GM19452 (cell line): ENCODE data around the gene PYDC1.
"Not testable (repeated sequence)": the region's sequence is repeated elsewhere in the genome, so short reads cannot be mapped to it uniquely, and the experiment has no call there.

Source experiments
- ATAC-seq: cut with Tn5 transposase; IDR thresholded peaks from one replicate; pipeline ENCODE4 v1.9.1; 2021; ENCODE audit not compliant: unreplicated experiment

PYDC1 gene

DNA sequence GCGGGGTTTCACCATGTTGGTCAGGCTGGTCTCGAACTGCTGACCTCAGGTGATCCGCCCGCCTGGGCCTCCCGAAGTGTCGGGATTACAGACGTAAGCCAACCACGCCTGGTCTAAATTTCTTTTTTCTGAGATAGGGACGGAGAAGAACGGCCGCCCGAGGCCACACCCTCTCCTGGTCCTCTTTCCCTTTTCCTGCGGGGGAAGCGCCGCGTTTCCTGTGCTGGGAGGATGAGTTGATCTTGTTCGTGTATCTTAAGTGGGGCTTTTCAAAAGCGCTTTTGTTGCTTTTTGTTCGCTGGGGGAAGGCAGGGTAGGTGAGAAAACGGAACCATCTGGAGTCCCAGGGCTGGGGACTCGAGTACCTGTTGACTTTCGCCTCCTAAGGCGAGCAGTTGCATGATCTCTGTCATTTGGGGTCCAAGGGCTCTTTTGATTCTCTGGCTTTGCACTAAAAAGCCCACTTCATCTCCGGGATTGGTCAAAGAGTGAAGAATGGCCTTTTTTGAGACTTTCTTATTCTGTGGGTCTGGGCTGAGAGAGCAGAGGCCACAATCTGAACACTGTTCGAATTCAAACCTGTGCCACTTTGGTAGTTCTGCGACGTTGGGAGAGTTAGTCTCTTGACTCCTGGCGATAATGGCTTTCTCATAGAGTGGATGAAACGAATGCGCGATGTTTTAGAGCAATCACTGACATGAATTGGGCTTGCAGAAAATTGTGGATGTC, 35.7 kb downstream of the PYDC1 start:
- no peak for ATAC-seq

DNA sequence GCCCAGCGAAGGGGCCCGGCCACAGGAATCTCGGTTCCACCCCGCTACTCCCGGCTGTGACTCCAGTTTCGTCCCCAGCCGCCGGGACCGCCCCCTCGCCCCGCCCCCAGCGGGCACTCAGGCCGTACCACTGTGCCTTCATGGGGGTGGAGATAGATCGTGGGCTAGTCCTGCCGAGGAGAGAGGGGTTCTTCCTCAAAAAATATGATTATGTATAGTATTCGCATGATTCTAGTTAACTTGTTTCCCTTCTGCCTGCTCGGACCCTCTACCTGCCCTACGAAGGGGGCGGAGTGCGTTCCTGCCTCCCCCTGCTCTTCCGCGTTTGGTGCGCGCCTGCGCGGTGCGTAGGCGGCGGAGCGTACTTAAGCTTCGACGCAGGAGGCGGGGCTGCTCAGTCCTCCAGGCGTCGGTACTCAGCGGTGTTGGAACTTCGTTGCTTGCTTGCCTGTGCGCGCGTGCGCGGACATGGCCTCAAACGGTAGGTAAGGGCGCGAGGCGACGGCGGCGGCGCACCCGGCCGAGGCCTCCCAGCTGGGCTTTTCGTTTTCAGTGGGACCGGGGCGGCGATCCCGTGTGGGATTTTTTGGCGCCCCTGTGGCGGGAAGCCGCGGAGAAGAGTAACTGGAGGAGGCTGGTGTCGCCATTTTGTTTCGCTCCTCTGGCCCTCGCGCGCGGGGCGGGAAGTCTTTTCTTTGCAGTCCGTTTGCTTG, 37.0 kb downstream of the PYDC1 start, which contains the start of gene FUS:
TSS of gene FUS (plus strand) at position 393 of the 713 bp plus-strand sequence. CDS start at position 469, 76 bp downstream.
- ATAC-seq = peak; percentile 51

DNA sequence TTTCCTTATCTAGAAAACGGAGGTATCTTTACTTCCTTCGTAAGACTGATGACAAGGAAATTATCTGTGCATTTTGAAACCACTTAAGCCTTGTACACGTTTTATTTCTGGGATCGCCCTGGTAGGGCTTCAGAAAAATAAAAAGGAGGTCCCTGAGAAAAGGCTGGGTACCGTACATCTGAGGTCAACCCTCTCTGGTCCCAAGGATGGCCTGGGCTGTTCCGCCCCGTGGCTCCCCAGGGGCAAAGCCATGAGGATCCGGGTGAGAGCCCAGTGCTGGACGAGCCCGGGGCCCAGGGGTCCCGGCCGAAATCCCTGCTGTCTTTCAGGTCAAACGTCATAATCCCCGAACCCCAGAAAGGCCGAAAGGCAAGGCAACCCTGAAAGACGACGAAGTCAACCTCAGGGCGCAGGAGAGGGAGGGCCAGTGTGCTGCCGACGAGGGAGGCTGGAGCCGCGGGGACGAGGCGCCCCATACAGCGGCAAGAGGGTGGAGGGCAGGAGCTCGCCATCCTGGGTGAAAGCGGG, 37.7 kb downstream of the PYDC1 start:
- peak; percentile 3 for ATAC-seq

DNA sequence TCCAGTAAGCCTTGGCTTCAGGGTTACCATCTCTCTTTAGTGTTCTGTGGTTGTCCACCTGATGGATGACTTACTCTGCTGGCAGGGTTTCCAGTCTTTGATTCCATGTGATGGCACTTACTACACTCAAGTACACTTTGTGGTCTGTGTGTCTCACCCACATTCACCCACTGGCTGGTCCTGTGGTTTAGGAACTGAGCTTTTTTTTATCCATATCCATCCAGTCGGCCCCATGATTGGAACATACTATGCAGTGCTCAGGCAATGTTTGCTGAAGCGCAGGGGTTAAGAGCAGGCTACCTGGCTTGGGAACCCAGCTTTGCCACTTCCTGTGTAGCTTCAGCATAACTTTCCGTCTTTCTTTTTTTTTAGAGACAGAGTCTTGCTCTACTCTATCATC, 39.8 kb downstream of the PYDC1 start:
- ATAC-seq = no peak

DNA sequence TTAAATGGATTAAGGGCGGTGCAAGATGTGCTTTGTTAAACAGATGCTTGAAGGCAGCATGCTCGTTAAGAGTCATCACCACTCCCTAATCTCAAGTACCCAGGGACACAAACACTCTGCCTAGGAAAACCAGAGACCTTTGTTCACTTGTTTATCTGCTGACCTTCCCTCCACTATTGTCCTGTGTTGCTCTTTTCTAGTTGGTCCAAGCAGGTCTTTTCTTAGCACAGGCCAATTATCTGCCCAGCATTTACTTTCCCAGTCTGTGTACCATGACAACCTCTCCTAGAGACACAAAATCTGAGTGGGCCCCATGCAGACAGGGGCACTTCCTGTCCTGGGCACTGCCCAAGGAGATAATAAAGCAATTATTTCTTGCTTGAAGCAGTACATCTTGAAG, 46.9 kb downstream of the PYDC1 start:
- not testable (repeated sequence) for ATAC-seq

DNA sequence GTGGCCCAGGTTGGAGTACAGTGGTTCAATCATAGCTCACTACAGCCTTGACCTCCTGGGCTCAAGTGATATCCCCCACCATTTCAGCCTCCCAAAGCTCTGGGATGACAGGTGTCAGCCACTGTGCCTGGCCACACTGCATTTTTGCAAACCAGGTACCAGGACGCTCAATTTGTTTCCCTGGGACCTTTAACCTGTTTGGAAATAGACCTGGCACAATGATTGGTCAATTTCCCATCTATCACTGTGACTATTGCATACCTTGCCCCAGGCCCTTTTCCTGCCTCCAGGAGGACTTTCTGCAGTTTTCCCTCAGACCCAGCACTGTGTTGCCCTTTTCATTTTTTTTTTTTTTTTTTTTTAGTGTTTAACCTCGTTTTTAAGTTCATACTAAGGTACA, 48.1 kb downstream of the PYDC1 start:
- no peak for ATAC-seq

DNA sequence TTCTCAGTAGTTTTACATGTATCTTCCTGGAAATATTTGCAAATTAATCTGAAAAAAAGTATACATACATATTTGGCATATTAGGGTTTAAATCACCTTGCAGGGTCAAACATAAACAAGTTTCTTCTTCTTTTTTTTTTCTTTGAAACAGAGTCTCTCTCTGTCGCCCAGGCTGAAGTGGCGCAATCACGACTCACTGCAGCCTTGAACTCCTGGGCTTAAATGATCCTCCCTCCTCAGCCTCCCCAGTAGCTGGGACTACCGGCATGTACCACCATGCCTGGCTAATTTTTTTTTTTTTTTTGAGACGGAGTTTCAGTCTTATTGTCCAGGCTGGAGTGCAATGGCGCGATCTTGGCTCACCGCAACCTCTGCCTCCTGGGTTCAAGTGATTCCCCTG, 49.6 kb downstream of the PYDC1 start:
- no peak for ATAC-seq
